Stromal cell of bone marrow (primary cell): ENCODE results near the gene PPP2R5C.

Experiments used
- DNase-seq: peaks from one replicate; pipeline ENCODE4 v3.0.0-alpha.2; 2012; ENCODE audit warnings: low read depth

Gene PPP2R5C

GRCh38 chr14:101887219-101887618 is 125.7 kb downstream of the PPP2R5C start:
- no peak for DNase-seq

GRCh38 chr14:101888182-101888581 is 126.7 kb downstream of the PPP2R5C start:
- no peak for DNase-seq

- no peak for DNase-seq
Measured at GRCh38 chr14:101889366-101889765, 127.9 kb downstream of the PPP2R5C start.

GRCh38 chr14:101889898-101890297 is 128.4 kb downstream of the PPP2R5C start:
- peak; percentile 2 for DNase-seq

GRCh38 chr14:101891471-101891870 is 130.0 kb downstream of the PPP2R5C start:
- no peak for DNase-seq

GRCh38 chr14:101893759-101894158 is 132.2 kb downstream of the PPP2R5C start:
- no peak for DNase-seq

GRCh38 chr14:101894365-101895081 is 133.0 kb downstream of the PPP2R5C start:
- DNase-seq, result no peak

GRCh38 chr14:101895256-101895655 is 133.7 kb downstream of the PPP2R5C start:
- no peak for DNase-seq

- DNase-seq, result no peak
Measured at GRCh38 chr14:101897326-101897725, 135.8 kb downstream of the PPP2R5C start.

GRCh38 chr14:101898416-101898815 is 136.9 kb downstream of the PPP2R5C start:
- DNase-seq, result no peak

- DNase-seq, result no peak
Measured at GRCh38 chr14:101899263-101899662, 137.8 kb downstream of the PPP2R5C start.

- DNase-seq, result no peak
Measured at GRCh38 chr14:101900253-101900652, 138.7 kb downstream of the PPP2R5C start.

- no peak for DNase-seq
Measured at GRCh38 chr14:101903111-101903561, 141.6 kb downstream of the PPP2R5C start.

GRCh38 chr14:101905614-101906013 is 144.1 kb downstream of the PPP2R5C start:
- no peak for DNase-seq

GRCh38 chr14:101906645-101907044 is 145.1 kb downstream of the PPP2R5C start:
- no peak for DNase-seq

- no peak for DNase-seq
Measured at GRCh38 chr14:101907619-101908018, 146.1 kb downstream of the PPP2R5C start.

- no peak for DNase-seq
Measured at GRCh38 chr14:101908795-101909194, 147.3 kb downstream of the PPP2R5C start.

GRCh38 chr14:101909371-101910096 is 148.0 kb downstream of the PPP2R5C start:
- no peak for DNase-seq

GRCh38 chr14:101912841-101913240 is 151.3 kb downstream of the PPP2R5C start:
- DNase-seq, result no peak

- DNase-seq, result no peak
Measured at GRCh38 chr14:101914083-101914482, 152.6 kb downstream of the PPP2R5C start.

- no peak for DNase-seq
Measured at GRCh38 chr14:101915871-101916815, 154.6 kb downstream of the PPP2R5C start.

- no peak for DNase-seq
Measured at GRCh38 chr14:101916816-101917412, 155.4 kb downstream of the PPP2R5C start.
